HG02870 (cell line): ENCODE results near the gene CAV3.

Source experiments
- ATAC-seq: cut with Tn5 transposase; IDR thresholded peaks from one replicate; pipeline ENCODE4 v1.9.1; 2021; ENCODE audit warnings: mild to moderate bottlenecking, moderate library complexity; ENCODE audit not compliant: unreplicated experiment

Gene CAV3

DNA sequence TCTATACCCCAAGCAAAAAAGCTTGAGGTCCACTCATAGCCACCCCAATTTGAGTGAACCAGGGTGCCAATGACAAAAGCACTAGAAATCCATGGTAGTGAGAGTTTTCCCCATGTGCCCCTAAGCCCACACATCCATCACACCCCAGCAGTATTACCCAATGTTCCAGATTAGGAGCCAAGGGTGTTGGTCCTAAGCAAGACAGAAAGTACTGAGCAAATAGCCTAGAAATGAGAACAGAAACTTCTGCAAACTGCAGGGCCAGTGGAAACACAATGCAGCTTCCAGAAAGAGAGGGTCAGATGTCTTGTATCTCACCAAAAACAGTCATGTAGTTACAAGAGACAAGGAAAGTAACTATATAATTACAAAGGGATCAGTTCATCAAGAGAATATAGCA is 46.7 kb downstream of the CAV3 start:
- peak; percentile 52 for ATAC-seq

DNA sequence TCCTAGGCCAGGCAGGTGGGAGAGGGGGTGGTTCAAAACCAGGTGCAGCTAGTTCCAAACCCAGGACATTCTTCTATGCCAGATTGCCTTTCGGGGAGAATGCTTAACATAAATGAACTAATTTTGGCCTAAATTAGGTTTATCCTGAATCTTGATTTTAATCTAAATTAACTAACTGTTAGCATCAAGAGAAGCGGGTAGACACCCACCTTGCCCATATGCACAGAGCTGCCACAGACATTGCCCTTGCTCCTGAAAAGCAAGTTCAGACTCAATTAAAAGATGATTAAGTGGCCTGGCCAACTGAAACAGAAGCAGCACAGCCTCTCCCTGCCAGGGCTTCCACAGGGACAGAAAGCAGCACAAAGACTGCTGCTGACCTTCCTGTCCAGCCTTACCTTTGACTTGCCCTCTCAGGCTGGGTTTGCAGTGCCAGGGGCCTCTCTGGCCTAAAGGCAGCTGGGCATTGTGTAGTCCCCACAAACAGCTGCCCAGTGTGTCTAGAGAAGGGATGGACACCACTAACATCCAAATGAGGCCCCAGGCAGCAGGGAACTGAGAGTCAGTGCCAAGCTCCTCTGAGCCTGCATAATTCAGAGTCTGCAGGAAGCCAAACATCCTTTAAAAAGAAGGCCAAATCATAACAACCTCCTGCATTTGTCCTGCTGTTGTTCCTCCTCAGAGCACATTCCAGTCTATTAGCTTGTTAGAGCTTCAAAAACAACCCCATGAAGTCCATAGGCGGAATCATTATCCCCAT is 51.3 kb downstream of the CAV3 start:
- ATAC-seq, result no peak

DNA sequence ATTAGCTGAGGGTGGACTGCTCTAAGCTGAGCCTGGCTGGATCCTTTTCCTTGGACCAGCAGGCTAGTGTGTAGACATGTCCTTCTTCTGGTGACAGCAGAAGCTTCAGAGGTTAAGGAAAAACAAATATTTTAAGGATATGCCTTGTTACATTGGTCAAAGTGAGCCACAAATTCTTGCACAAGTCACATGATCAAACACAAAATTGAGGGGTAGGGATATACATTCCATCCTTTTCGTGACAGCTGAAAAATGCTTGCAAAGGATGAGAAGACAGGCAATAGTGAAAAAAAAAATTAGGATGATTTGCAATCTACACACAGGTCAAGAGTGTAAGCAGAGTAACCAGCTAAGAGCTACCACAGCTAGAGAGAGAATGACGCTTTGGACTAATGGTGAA is 56.9 kb downstream of the CAV3 start:
- ATAC-seq, result no peak

DNA sequence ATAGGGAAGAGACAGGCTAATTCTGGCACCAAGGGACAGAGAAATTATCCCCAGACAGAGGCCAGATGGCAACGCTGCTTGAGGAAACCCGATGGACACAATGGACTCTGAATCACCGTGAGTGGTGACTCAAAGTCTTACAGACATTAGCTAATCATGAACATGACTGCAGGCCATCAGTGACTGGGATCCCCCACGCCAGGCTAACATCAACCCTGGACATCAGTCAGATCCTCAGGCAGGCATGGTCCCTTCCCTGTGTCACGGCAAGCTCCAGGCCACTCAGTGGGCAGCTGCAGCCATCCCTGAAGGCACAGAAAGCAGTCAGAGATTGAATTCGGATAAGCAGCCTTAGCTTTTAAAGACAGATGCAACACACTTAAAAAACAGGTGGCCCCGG is 59.6 kb downstream of the CAV3 start:
- ATAC-seq, result no peak

DNA sequence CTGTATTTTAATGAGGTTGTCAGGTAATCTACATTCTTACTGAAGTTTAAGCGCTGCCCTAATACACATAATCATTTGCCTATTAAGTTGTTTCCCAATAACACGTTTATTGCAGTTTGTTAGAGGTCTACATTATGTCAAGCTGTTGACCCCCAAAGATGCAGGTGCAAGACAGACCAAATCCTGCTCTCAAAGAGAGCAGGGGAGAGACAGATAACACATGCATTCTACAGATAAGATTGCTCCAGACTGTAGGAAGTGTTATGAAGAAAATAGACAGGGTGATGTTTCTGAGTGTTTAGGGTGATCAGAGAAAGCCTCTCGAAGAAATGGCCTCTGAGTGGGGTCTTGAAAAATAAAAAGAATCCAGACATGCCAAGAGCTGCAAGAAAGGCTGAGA is 60.6 kb downstream of the CAV3 start:
- ATAC-seq, result no peak
